LoVo (cell line): ENCODE results near the gene SLC24A3.

Source experiments
- DNase-seq: peaks from one replicate; pipeline ENCODE4 v3.0.0-alpha.2; 2016; ENCODE audit warnings: low spot score

SLC24A3 gene

DNA sequence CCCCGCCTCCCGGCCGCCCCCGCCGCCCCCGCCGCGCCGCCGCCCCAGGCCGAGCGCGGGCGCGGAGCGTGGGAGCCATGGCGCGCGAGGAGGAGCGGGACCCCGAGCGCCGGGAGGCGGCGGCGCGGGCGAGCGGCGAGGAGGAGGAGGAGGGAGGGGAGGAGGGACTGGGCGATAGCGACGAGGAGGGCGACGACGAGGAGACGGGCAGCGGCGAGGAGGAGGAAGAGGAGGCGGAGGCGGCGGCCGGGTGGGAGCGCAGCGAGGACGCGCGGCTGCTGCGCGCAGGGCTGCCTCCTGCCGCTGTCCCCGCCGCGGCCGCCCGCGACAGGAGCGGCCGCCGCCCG is at the start of gene SLC24A3:
TSS of gene SLC24A3 (plus strand) at position 174 of the 347 bp plus-strand sequence.
- no peak for DNase-seq

DNA sequence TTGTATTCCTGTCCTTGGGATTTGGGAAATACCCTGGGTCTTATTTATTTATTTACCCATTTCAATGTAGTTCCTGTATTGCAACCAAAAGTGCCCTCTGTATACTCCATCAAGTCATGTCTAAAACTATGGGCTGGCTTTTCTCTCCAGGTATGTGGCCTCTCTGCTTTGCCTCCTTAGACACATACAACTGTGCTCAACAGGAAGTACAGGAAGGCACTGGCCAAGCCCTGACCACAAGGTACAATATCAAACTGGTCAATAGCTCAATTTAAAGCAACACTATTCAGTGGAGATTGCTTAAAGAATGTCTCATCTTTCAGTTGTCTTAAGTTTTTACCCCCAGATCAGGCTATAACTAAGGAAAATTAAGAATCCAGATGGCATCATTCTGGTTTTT is 42.3 kb upstream of the SLC24A3 start:
- no peak for DNase-seq

DNA sequence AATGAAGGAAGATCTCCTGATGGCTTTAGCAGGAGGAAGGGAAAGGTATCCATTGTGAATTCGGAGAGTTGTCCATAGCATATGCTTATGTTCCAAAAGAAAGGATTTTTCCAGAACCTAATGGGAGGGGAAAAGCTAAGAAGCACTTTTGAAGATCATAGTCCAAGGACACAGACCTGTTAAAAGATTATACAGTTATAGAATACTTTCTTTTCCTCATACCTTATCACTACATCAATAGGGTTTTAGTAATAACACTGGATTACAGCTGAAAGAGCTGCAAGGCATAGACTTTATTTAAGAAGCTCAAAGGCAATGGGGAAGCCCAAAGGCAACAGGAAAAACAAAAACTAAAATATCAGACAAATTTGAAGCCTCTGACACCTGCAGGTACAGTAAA is 39.8 kb upstream of the SLC24A3 start:
- DNase-seq = no peak

DNA sequence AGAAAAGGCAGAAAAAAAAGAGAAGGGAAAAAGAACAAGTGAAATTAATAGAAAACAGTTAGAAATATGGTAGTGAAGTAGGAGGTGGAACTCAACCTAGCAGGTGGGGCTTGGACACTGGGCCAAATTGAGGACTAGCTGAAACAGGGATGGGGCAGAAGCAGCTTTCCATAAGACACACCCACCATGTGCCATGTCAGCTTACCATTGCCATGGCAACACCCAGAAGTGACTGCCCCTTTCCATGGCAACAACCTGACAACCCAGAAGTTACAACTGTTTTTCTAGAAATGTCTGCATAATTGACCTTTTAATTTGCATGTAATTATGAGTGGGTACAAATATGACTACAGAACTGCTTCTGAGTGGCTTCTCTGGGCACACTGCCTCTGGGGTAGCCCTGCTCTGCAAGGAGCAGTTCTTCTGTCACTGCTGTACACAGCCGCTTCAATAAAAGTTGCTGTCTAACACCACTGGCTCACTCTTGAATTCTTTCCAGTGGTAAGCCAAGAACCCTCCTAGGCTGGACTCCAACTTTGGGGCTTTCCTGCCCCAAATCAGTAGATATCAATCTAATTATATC is 35.9 kb upstream of the SLC24A3 start:
- DNase-seq = no peak

DNA sequence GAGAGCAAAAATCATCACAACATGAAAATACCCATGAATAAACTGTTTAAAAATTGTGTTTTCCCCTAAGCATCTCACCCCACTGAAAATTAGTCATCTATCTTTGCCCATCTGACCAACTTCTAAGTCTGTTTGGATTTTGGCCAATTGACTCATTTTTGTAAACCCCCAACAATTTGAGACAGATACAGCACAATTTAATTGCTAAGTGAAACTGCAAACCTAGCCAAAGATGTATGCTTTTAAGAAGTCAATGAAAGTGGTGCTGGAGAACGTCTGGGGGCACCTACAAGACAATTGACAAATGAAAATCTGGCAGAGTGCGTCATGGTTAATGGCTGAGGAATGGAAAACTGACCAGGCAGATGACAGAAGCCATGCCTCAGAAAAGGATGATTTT is 30.9 kb upstream of the SLC24A3 start:
- no peak for DNase-seq

DNA sequence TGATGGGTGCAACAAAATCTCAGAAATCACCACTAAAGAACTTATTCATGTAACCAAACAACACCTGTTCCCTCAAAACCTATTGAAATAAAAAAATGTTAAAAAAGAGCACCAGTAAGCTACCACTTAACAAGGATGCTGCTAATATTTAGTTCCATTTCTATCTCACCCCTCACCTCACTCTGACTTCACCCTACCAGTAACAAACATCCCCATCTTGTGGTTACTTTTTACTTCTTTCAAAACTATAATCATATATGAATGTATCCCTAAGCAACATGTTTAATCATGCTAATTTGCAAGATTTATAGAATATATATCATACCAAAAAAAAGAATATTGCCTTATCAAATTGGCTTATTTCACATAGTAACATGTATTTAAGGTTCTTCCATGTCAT is 27.4 kb upstream of the SLC24A3 start:
- no peak for DNase-seq

DNA sequence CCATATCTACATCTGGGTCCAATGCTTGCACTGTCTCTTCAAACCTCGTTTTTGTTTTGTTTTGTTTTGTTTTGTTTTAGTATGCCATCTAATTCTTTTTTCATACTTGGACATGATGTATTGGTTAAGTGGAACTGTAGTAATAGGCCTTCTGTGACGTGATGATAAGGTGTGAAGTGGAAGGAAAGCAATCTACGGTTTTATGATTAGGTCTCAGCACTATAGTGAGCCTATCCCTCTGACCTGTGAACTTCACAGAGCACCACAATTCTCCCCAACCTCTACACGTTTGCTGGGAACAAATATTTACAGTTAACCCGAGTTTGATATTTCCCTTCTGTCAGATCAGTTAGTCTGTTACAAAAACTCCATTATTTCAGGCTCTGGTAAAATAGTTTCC is 19.1 kb upstream of the SLC24A3 start:
- no peak for DNase-seq

DNA sequence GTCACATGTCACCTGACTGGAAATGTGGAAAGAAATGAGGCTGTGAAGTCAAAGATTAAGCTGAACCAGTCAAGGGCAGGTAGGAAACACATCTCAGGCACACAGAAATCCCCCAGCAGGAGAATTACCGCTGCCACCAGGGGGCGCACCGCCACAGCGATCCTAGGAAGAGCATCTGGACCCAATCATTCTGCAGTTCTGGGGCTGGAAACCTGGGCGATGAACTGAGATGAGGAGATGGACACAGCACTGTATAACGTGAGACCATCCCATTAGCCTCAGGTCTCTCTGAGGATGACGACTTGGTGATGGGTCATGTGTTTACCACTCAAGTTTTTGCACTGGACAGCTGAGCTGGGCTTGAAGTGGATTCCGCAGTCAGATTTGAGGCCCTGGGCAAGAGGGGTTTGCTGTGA is 6.5 kb upstream of the SLC24A3 start:
- peak; percentile 43 for DNase-seq

DNA sequence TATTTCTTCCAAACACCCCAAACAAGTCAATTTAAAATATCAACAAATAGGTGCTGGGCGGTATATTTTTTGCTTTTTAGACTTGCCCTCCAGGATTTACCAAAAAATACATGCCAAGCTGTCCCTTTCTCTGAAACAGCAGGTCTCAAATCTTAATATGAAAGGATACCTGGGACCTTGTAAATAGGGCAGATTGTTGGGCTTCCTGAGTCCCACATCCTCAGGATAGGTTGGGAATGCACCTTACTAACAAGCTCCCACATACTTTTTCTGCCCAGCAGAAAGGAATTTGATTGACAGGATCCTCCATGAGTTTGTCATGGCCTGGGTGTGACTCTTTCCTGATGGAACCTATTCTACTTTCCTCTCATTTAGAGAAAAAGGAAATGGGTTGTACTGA is 4.9 kb upstream of the SLC24A3 start:
- DNase-seq = no peak

DNA sequence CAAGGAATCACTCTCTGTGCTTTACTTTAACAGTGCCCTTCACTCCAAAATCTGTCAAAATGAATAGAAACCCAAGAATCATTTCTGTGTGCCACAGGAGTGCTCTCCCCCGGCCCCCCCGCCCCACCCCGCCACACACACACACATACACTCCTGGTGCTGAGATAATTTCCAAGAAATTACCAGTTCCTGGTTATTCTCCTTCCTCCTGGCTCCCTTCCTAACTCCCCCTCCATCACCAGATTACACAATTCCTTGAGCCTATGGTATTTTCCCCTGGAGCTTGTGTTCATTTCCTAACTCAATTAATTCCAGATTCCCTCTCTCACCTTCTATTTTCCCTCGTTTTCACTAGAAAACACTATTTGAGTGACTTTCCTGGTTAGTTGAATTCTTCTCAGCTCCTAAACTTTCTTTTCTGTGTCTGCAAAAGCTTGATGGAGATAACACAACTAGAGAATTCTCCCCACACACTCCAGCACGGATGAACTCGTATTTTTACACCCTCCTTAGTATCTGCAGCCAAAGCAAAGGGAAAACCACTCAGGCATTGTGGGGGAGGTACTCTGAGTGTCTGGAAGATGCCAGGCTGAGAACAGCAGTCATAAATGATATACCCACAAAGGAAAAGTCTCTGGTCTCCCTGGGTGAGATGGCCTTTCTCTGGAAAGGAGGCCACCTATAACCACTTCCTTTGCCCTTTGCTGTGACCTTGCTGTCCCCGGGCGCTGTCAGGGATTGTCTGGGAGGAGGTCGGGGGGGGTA is 1.9 kb upstream of the SLC24A3 start:
- no peak for DNase-seq

DNA sequence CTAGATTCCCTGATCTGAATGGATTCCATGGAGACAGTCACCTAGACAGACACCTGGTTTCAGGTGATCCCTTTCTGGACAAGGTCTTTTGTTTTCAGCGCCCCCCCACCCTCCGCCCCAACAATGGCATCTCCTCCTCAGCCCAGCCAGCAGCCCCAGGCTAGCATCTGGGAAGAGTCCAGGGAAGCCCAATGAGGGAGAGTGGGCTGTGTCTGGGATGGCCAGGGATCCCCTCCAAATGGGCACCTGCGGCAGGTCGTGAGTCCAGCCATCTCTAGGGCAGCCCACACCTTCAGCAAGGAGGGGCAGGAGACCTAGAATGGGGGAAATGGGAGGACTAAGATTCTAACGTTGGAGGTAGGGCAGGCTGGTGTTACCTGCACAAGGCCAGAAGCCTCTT is 1.2 kb upstream of the SLC24A3 start:
- DNase-seq = no peak

DNA sequence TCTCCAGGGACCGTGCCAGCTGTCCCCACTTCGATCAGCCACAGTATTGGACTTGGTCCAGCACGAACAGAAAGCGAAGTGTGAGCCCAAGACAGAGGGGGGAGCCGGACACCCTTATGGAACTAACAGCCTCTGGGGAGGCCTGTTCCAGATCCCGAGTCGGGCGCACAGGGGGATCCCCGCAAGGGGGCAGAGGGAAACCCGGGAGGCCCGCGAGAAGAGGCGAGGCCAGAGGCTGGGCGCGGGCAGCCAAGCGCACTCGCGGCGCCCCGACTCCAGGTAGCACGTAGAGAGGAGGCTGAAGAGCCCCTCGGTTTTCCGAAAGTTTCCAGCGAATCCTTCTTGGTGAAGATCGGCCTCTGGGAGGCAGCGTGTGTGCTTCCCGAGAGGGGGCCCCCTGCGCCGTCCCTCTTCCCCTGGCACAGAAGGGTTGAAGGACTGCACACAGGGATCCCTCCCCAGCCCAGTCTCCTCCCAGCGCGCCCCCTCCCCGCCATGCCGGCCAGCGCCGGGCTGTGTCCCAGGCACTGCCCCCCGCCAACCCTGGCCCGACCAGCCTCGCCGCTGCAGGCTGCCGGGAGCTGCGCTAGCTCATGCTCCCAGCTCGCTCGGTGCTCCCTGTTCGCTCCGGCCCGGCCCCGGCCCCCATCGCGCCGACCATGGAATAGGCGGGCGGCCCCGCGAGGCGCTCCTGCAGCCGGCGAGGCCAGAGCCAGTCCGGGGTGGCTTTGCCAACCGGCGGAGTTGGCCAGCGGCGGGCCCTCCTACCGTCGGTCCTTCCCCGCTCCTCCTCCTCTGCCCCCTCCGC is 577 bp upstream of the SLC24A3 start:
- no peak for DNase-seq

DNA sequence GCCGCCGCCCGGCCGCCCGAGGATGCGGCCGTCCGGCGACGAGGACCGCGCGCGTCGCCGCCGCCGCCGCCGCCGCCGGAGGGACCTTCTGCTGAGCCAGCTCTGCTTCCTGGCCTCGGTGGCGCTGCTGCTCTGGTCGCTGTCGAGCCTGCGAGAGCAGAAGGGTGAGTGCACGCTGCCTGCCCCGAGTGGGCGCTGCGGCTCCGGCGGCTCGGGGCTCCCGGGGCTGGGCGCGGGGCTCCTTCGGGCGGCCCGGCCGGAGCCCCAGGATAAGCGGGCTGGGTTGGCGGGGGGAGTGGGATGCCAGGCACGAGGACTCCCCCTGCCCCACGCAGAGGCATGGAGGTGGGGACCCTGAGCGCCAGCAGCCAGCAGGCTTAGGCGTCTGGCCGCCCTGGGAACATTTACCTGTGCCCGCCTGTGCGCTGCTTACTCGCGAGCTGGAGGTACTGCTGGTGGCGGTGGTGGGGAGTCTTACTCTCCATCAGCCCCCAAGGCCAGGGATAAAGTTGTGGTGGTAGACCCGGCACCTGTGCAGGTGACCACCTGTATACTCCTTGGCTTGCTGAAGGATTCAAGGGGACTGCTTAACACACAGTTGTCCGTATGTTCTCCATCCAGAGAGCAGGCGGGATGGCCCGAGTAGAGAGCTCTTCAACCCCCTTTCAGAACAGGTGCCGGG is 520 bp downstream of the SLC24A3 start:
- DNase-seq = no peak

DNA sequence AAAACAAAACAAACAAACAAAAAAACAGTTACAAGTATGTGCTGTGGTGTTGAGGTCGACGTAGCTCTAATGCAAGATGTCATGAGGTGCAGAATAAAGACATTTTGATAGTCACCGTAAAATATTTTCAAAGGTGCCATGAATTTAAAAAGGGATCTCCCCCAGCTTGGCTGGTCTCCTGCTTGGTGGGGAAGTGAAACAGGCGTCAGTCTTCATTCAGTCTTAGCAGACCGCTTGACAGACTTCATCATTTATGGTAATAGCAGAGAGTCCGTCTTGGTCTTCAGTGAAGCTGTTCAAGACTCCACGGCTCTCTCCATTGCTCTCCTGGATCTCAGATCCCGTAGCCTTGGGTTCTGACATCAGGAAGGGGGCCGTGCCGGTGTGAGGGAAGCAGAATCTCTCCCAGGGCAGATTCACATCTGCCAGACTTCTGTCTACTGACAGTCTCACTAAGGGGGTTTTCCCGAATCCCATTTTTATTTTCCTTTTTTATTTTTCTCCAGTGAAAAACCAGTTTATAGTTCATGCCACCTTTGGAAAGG is 1.6 kb downstream of the SLC24A3 start:
- no peak for DNase-seq

DNA sequence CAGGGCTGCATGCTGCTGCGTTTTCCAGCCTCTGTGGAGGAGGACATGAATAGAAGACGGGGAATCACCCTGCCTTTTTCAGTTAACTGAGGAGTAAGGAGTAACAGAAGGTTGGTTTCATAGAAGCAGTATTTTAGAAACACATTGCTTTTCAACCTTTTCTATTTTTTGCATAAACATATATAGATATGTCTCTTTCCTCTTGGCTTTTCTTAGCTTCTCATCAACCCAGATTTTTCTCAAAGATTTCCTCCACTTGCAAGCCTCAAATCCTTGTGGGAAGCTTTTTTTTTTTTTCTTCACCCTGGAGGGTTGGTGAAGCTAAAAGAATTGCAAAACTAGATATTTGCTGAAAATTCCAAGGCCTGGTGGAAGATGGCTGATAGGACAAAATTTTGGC is 6.0 kb downstream of the SLC24A3 start:
- no peak for DNase-seq

DNA sequence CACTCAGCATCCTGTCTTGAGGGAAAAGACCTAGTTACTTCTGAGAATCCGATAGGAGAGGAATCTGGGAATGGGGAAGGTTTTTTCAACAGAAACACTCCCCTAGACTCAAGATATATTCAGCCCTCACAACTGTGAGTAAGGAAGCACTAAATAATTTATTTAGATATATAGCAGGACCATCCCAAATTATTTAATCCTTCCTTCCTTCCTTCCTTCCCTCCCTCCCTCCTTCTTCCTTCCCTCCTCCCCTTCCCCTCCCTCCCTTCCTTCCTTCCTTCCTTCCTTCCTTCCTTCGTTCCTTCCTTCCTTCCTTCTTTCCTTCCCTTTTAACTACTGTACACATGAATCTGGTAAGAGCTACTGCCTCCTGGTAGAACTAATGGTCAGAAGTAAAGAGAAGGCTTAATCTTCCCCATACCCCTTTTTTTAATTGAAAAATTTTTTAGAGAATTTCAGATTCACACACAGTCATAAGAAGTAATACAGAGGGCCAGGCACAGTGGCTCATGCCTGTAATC is 10.1 kb downstream of the SLC24A3 start:
- DNase-seq = no peak

DNA sequence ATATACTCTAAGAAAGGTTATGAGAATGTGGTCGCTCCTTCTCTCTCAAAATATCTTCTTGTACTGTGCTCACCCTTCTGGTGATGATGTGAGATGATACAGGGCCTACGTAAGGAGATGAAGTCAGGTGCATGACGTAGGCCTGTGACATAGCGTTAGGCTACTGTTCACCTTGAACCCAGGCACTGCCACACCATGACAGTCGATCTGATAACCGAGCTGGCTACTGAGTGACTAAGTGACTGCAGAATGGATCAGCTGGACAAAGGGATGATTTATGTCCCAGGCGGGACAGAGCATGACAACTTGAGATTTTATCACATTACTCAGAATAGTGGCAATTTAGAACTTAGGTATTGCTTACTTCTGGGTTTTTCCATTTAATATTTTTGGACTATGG is 11.2 kb downstream of the SLC24A3 start:
- no peak for DNase-seq

DNA sequence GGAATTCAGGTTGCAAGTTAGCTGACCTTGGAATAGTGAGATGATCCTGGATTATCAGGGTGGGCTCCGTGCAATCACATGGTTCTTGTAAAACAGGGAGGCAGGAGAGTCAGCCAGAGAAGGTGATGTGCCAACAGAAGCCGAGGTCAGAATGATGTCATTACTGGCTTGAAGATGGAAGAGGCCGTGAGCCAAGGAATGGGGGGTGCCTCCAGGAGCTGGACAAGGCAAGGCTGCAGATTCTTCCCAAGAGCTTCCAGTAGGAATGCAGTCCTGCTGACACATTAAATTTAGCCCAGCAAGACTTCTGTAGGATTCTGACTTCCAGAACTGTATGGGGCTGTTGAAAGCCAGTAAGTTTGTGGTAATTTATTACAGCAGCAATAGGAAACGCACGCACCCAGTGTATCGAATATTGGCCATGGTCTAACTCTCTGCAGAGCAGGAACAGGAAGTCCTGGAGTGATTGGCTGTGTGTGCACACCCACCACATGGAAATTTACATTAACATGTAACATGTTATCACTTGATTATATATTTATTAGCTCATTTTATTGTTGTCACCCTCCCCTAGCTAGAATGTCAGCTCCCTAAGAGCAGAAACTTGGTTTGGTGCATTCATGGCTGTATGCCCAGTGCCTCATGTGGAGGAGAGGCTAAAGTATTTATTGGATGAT is 19.1 kb downstream of the SLC24A3 start:
- no peak for DNase-seq

DNA sequence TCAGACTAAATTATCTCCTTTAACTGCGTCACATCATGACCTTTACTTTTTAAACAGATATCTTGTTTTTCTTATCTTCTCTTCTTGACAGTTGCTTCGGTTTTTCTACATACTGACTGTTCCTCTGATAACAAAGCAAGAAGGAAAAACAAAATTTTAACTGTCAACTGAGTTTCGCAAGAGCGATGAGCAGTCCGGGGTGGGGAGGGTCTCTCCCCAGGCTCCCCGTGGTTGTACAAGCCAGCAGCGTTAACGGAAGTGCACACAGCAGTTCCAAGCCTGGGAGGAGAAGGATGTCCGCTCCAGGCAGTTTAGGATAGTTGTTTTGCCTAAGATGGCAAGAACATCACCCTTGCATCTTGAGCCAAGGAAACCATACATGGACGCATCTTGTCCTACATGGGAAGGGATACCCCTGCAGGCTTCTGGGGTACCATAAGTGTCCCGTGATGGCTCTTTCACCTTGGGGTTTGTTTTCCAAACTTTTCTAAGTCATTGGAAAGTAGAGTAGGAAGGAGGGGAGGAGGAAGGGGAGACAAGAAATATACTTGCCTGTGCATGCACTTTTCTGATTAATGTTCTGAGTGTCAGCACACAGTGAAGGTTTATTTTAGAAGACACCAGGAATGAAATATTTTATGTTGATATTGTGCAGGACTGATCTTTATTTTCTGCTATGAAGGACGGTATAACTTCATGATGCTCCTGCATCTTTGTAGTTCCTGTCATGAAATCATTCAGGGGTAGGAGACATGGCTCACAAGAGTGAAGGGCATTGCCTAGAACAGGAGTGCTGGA is 20.8 kb downstream of the SLC24A3 start:
- no peak for DNase-seq

DNA sequence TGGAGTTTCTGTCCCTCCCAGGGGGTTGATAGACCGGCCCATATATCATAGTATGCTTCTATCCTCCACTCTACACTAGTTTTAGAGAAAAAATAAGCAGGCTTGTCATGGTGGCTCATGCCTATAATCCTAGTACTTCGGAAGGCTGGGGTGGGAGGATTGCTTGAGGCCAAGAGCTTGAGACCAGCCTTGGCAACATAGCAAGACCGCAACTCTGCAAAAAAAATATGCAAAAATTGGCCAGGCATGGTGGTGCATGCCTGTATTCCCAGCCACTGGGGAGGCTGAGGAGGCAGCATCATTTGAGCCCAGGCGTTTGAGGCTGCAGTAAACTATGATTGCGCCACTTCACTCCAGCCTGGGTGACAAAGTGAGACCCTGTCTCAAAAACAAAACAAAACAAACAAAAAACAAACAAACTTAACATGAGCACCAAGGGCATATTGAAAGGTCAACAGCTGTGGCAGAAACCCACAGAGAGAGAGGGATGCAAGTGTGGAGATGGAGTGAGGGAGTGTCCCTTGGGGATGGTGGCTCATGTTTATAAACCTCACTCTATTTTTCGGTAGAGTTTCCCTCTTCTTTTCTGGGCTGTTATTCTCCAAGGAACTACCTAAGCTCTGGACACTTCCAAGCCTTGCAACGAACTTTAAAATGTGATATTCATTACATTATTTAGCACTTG is 24.1 kb downstream of the SLC24A3 start:
- no peak for DNase-seq
